ENCODE measurements around the gene VAMP5. TPM values are rescaled to one million over a fixed set of nuclear protein-coding genes. Genes with fewer than 3 reads are reported as not detected.

Gene VAMP5
- total and polyA plus RNA-seq, 2 donors (not counting 3 experiments of a cell fraction or from before 2014, with no cell fraction given) = 186 to 624 TPM

GRCh38 chr2:85542777-85543176 lies 41.5 kb upstream of the VAMP5 start:
- BruUV-seq (replicated peaks) = no TSS peak
- dilution Hi-C loops (cut with MboI; ENCODE audit: extremely low pct_ligation_motif_present, low sequenced_read_pairs) = no loop called here
- H3K79me2 ChIP-seq (ENCODE audit: control insufficient read depth, insufficient read depth, low read length) = peaks cover 47% of the 10 kb centered on the region
- intact Hi-C loops (cut with micrococcal nuclease) = no loop called here
- TF ChIP-seq JUN (IDR thresholded peaks at IDR 0.05; ENCODE audit: borderline replicate concordance, insufficient read depth, insufficient read length, low read depth) (no peak), POLR2A (IDR thresholded peaks at IDR 0.05; ENCODE audit: low read depth, low read length) (no peak), MAX (IDR thresholded peaks at IDR 0.05; ENCODE audit: insufficient read depth, insufficient read length) (no peak), CTCF (IDR thresholded peaks at IDR 0.05; ENCODE audit: extremely low read depth in 1 of 2, insufficient read depth in 1 of 2, low read depth in 1 of 2, low read length in 2 of 2) (no peak), GATA2 (IDR thresholded peaks at IDR 0.05; ENCODE audit: insufficient read depth, insufficient read length, low read depth, low read length) (no peak), POLR2AphosphoS5 (IDR thresholded peaks at IDR 0.05; ENCODE audit: insufficient read depth, low read depth, low read length) (no peak), MYC (IDR thresholded peaks at IDR 0.05; ENCODE audit: low read depth, low read length) (no peak)
- H3K4me2 ChIP-seq (ENCODE audit: insufficient read depth, low read length) = no peak overlapping the region
- no peak overlapping the region for H3K27ac ChIP-seq (ENCODE audit: insufficient read depth, low read depth, low read length)
- H3K36me3 ChIP-seq (ENCODE audit: control insufficient read depth in 2 of 2, extremely low read depth in 1 of 2, insufficient read depth in 2 of 2, low read length in 2 of 2) = peaks cover 25 to 37% of the 10 kb centered on the region in 2 experiments
- DNase-seq (ENCODE audit: low read depth, low spot score) (no peak), FAIRE-seq (no peak)
- POLR2A ChIA-PET = no interaction called here
- no peaks in the 10 kb centered on the region for H3K9me3 ChIP-seq (replicated peaks; ENCODE audit: control insufficient read depth, insufficient read depth, low read length)
- no peak overlapping the region for H2AFZ ChIP-seq (ENCODE audit: low read depth, low read length)
- peaks cover 28% of the 10 kb centered on the region for H3K4me1 ChIP-seq (ENCODE audit: control insufficient read depth, extremely low read depth, insufficient read depth, low read length)
- H3K9ac ChIP-seq (replicated peaks; ENCODE audit: extremely low read depth, insufficient read depth, low read length) = no peak overlapping the region
- H3K9me1 ChIP-seq (replicated peaks; ENCODE audit: control insufficient read depth, extremely low read depth, insufficient read depth, low read length) = no peaks in the 10 kb centered on the region
- CTCF ChIA-PET = interaction anchor here (0.6 to 1.1 kb wide), 2 partner anchors 9 to 25 kb away, joined by 3 to 4 read pairs; no protein-coding TSS in a partner anchor
- no peaks in the 10 kb centered on the region for H3K27me3 ChIP-seq (ENCODE audit: control insufficient read depth in 2 of 2, insufficient read depth in 2 of 2, low read length in 2 of 2)
- peaks cover 4% of the 10 kb centered on the region for H4K20me1 ChIP-seq (replicated peaks; ENCODE audit: control insufficient read depth, extremely low read depth, insufficient read depth, low read length)
- H3K4me3 ChIP-seq (replicated peaks in 1 of 3; ENCODE audit: insufficient read depth in 1 of 3, low read depth in 1 of 3, low read length in 3 of 3) = no peak overlapping the region
